Spleen (tissue), 11 donors: Measurements from ENCODE around the gene NDP. TPM values are rescaled to one million over a fixed set of nuclear protein-coding genes. Genes with fewer than 3 reads are reported as not detected.

Experiments used
- DNase-seq: peaks from one replicate; pipeline ENCODE4 v3.0.0-alpha.2; 2020
- H3K27ac ChIP-seq, 8 donors: fragments of 200-600 bp; sonication (generic) in 7 of 8; 1 replicate in 4 of 8; 2 replicates in 4 of 8; pipeline versions ENCODE4 v1.5.0 to v1.8.0; 2016 to 2021; ENCODE audit warnings: inconsistent platforms in 4 of 8, mild to moderate bottlenecking in 4 of 8, moderate library complexity in 1 of 8
- H3K27me3 ChIP-seq, 7 donors: fragments of 200-600 bp; sonication (generic) in 6 of 7; replicated peaks in 1 of 7; 1 replicate in 4 of 7; 2 replicates in 3 of 7; pipeline versions ENCODE4 v1.5.0 to v1.8.0; 2016 to 2021; ENCODE audit warnings: inconsistent platforms in 3 of 7, mild to moderate bottlenecking in 1 of 7
- H3K36me3 ChIP-seq, 6 donors: fragments of 200-600 bp; sonication (generic) in 5 of 6; 1 replicate in 4 of 6; 2 replicates in 2 of 6; pipeline versions ENCODE4 v1.5.0 to v1.8.0; 2016 to 2021; ENCODE audit warnings: inconsistent platforms in 2 of 6
- H3K4me1 ChIP-seq, 6 donors: fragments of 200-600 bp; sonication (generic) in 5 of 6; 1 replicate in 3 of 6; 2 replicates in 3 of 6; pipeline versions ENCODE4 v1.5.0 to v1.8.0; 2016 to 2021; ENCODE audit warnings: inconsistent platforms in 3 of 6
- H3K4me3 ChIP-seq, 8 donors: fragments of 200-600 bp; sonication (generic) in 7 of 8; 1 replicate in 4 of 8; 2 replicates in 4 of 8; pipeline versions ENCODE4 v1.5.0 to v1.8.0; 2016 to 2021; ENCODE audit warnings: inconsistent platforms in 4 of 8, mild to moderate bottlenecking in 4 of 8, moderate library complexity in 2 of 8
- H3K9me3 ChIP-seq, 8 donors: fragments of 200-600 bp; sonication (generic) in 7 of 8; 1 replicate in 4 of 8; 2 replicates in 4 of 8; pipeline versions ENCODE4 v1.5.0 to v1.8.0; 2016 to 2021; ENCODE audit warnings: inconsistent platforms in 4 of 8
- CTCF ChIP-seq, 11 experiments: fragments of 200-600 bp in 7 of 11; fragments of 450-650 bp in 4 of 11; sonication (generic) in 4 of 11; IDR thresholded peaks in 8 of 11; conservative IDR thresholded peaks in 3 of 11; 1 replicate in 7 of 11; 2 replicates in 4 of 11; pipeline versions ENCODE4 v1.4.0 to v1.8.0; 2016 to 2021; ENCODE audit warnings: antibody characterized with exemption in 11 of 11, inconsistent platforms in 4 of 11, mild to moderate bottlenecking in 1 of 11
- POLR2A ChIP-seq, 3 donors: fragments of 450-650 bp; IDR thresholded peaks; one replicate each; pipeline ENCODE4 v1.5.1; 2017; ENCODE audit warnings: antibody characterized with exemption in 3 of 3, mild to moderate bottlenecking in 1 of 3
- POLR2AphosphoS5 ChIP-seq, 3 donors: sonication (generic); formaldehyde crosslinking; IDR thresholded peaks; one replicate each; pipeline ENCODE4 v1.5.1; 2017; ENCODE audit warnings: antibody characterized with exemption in 3 of 3
- WGBS, 5 donors: extraction: QIAGEN DNeasy Blood & Tissue Kit in 3 of 5; methylation state at CpG; one replicate each; pipeline versions ENCODE4 v1.1.5 to v1.1.7; 2013 to 2018; 5-methylcytosine and 5-hydroxymethylcytosine counted together
- intact Hi-C: fragments of 100-400 bp; cut with DNase I; formaldehyde crosslinking; loops from one replicate; pipeline ENCODE4 v1.15.0; 2023; ENCODE audit warnings: low total_unique reads
- polyA plus RNA-seq, 3 donors: library from polyadenylated mRNA; stranded (reverse); fragments of 200-250 nt; gene quantifications; one replicate each; pipeline ENCODE4 v1.2.1, GENCODE V29; 2013
- total RNA-seq, 7 donors: library from RNA; depleted of rRNA in 3 of 7; stranded (reverse); fragments of >200 nt in 3 of 7; fragmentation: NEBNext Ultra II Directional in 4 of 7; extraction: Animal tissue kit (Norgen Biotek cat#: 25700) in 4 of 7; gene quantifications; one replicate each; pipeline versions ENCODE4 v1.1.0 to v1.2.1, GENCODE V29; 2016 to 2021
- donor health status: healthy with polysubstance abuse.
- donor health status: DM: no; HTN: no; CAD: no; lungs with moderate emphysema.
- donor health status: DM: no; HTN: no; CAD: no.
- donor health status: Bipolar disorder and iron deficiency.
- donor health status: healthy.
- donor health status: DM: no; HTN: no; CAD: no.
- donor health status: DM: yes; HTN: yes; CAD: no.

The NDP gene
- total and polyA plus RNA-seq, 10 donors: 0.04 to 0.55 (median 0.37) TPM; not detected in 6

DNA sequence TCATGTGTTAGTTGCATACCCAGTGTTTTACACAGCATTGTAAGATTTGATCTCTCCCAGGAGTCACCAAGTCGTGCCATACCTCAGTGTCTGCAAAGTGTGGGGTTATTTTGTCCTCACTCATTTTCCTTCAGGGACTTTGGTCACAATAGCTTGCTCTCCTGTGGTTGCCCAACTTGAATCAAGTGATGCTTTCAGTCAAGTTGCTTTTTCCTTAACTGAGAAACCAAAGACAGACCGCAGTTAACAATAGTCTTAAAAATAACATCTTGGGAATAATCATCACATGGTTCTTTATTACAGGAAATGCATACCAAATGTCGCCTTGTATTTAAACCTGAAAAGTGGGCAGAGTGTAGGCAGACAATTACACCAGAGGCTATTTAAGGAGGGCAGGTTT is 44.5 kb upstream of the NDP start:
- intact Hi-C loops: no loop called here
- Histone ChIP-seq H3K36me3 (no peaks in the 10 kb centered on the region), H3K27me3 (peaks cover 0 to 5% (median 0%) of the 10 kb centered on the region in 7 donors), H3K9me3 (no peaks in the 10 kb centered on the region), H3K4me3 (no peak overlapping the region), H3K4me1 (peaks cover 0 to under 1% (median 0%) of the 10 kb centered on the region in 6 donors), H3K27ac (no peak overlapping the region)
- DNase-seq: no peak
- WGBS, 5 donors: 37 to 70% (median 48%) methylated on average over 3 of the region's 3 CpGs
- TF ChIP-seq POLR2A (IDR thresholded peaks at IDR 0.05): no peak
- no peak for TF ChIP-seq POLR2AphosphoS5 (IDR thresholded peaks at IDR 0.05)
- no peak for TF ChIP-seq CTCF (IDR thresholded peaks at IDR 0.05 in 8 of 11, conservative IDR thresholded peaks at IDR 0.05 in 3 of 11)

- H3K27me3 ChIP-seq: peaks cover 0 to 5% (median 0%) of the 10 kb centered on the region in 7 donors
- no peaks in the 10 kb centered on the region for H3K9me3 ChIP-seq
- no peak overlapping the region for H3K27ac ChIP-seq
- no peak for DNase-seq
- no peak for TF ChIP-seq POLR2AphosphoS5 (IDR thresholded peaks at IDR 0.05)
- no peak for TF ChIP-seq CTCF (IDR thresholded peaks at IDR 0.05 in 8 of 11, conservative IDR thresholded peaks at IDR 0.05 in 3 of 11)
- TF ChIP-seq POLR2A (IDR thresholded peaks at IDR 0.05): no peak
- intact Hi-C loops: no loop called here
- H3K36me3 ChIP-seq: no peaks in the 10 kb centered on the region
- WGBS, 5 donors: 79 to 92% (median 86%) methylated on average over 4 of the region's 4 CpGs
- no peak overlapping the region for H3K4me3 ChIP-seq
- peaks cover 0 to 8% (median 0%) of the 10 kb centered on the region in 6 donors for H3K4me1 ChIP-seq
Observed at GRCh38 chrX:44016906-44017305, 43.7 kb upstream of the NDP start.

- Histone ChIP-seq H3K27me3 (no peaks in the 10 kb centered on the region), H3K9me3 (no peaks in the 10 kb centered on the region), H3K27ac (peak overlapping the region in 4 of 8 donors; percentile 7 to 79 (median 67)), H3K36me3 (no peaks in the 10 kb centered on the region), H3K4me1 (peaks cover 0 to 16% (median 0%) of the 10 kb centered on the region in 6 donors), H3K4me3 (no peak overlapping the region)
- DNase-seq: peak; percentile 81
- intact Hi-C loops: no loop called here
- WGBS, 5 donors: 6 to 40% (median 21%) methylated on average over 4 of the region's 4 CpGs
- TF ChIP-seq CTCF (IDR thresholded peaks at IDR 0.05 in 8 of 11, conservative IDR thresholded peaks at IDR 0.05 in 3 of 11) (peak in 1 of 11 experiments; percentile 8), POLR2AphosphoS5 (IDR thresholded peaks at IDR 0.05) (peak in 1 of 3 donors; percentile 61), POLR2A (IDR thresholded peaks at IDR 0.05) (no peak)
Observed at GRCh38 chrX:44012484-44013096, 39.4 kb upstream of the NDP start.

- intact Hi-C loops: no loop called here
- DNase-seq: no peak
- WGBS, 5 donors: 40 to 65% (median 46%) methylated on average over 3 of the region's 3 CpGs
- Histone ChIP-seq H3K9me3 (no peaks in the 10 kb centered on the region), H3K4me3 (no peak overlapping the region), H3K4me1 (peaks cover 0 to 16% (median 0%) of the 10 kb centered on the region in 6 donors), H3K27ac (peak overlapping the region in 2 of 8 donors; percentile 74 to 79), H3K36me3 (no peaks in the 10 kb centered on the region), H3K27me3 (no peaks in the 10 kb centered on the region)
- no peak for TF ChIP-seq CTCF (IDR thresholded peaks at IDR 0.05 in 8 of 11, conservative IDR thresholded peaks at IDR 0.05 in 3 of 11)
- TF ChIP-seq POLR2AphosphoS5 (IDR thresholded peaks at IDR 0.05): no peak
- no peak for TF ChIP-seq POLR2A (IDR thresholded peaks at IDR 0.05)
Observed at GRCh38 chrX:44011506-44011905, 38.3 kb upstream of the NDP start.
